Breast epithelium (tissue), 4 donors: Measurements from ENCODE around the gene PCDH9. TPM values are rescaled to one million over a fixed set of nuclear protein-coding genes. Genes with fewer than 3 reads are reported as not detected.

Experiments used
- DNase-seq, 2 donors: peaks; one replicate each; pipeline ENCODE4 v3.0.0-alpha.2; 2019; ENCODE audit warnings: low spot score in 2 of 2
- H3K27ac ChIP-seq, 2 donors: fragments of 200-600 bp; sonication (generic) in 1 of 2; one replicate each; pipeline ENCODE4 v1.5.1; 2016 to 2019; ENCODE audit warnings: mild to moderate bottlenecking in 1 of 2
- H3K27me3 ChIP-seq, 2 donors: fragments of 200-600 bp; sonication (generic) in 1 of 2; one replicate each; pipeline versions ENCODE4 v1.5.1 to v1.6.0; 2017 to 2019; ENCODE audit warnings: control low read depth in 1 of 2, mild to moderate bottlenecking in 1 of 2
- H3K36me3 ChIP-seq: fragments of 200-600 bp; one replicate; pipeline ENCODE4 v1.5.1; 2019
- H3K4me1 ChIP-seq, 2 donors: fragments of 200-600 bp; sonication (generic); one replicate each; pipeline ENCODE4 v1.5.1; 2016 to 2019; ENCODE audit warnings: control low read depth in 1 of 2
- H3K4me3 ChIP-seq, 3 donors: fragments of 200-600 bp; sonication (generic); 1 replicate in 2 of 3; 2 replicates in 1 of 3; pipeline ENCODE4 v1.5.1; 2016 to 2019; ENCODE audit warnings: mild to moderate bottlenecking in 3 of 3, moderate library complexity in 2 of 3
- H3K9me3 ChIP-seq, 2 donors: fragments of 200-600 bp; sonication (generic) in 1 of 2; one replicate each; pipeline ENCODE4 v1.5.1; 2016 to 2019; ENCODE audit warnings: control low read depth in 1 of 2
- POLR2A ChIP-seq: fragments of 450-650 bp; IDR thresholded peaks from one replicate; pipeline ENCODE4 v1.6.1; 2016; ENCODE audit warnings: antibody characterized with exemption, mild to moderate bottlenecking, moderate library complexity
- POLR2AphosphoS5 ChIP-seq, 3 donors: sonication (generic); formaldehyde crosslinking; IDR thresholded peaks; one replicate each; pipeline ENCODE4 v1.6.1; 2017; ENCODE audit warnings: antibody characterized with exemption in 3 of 3
- intact Hi-C: fragments of 100-400 bp; cut with DNase I; formaldehyde crosslinking; loops from one replicate; pipeline ENCODE4 v1.15.1; 2023; ENCODE audit warnings: low total_unique reads
- total RNA-seq, 3 donors: library from RNA; depleted of rRNA; stranded (reverse); fragments of >200 nt; gene quantifications; one replicate each; pipeline ENCODE4 v1.1.0, GENCODE V29; 2016
- TF ChIP-seq, protein P1 (sequence below), 3 donors: fragments of 450-650 bp; IDR thresholded peaks; one replicate each; pipeline ENCODE4 v1.5.1; 2016 to 2017; ENCODE audit warnings: antibody characterized with exemption in 3 of 3, mild to moderate bottlenecking in 3 of 3, moderate library complexity in 3 of 3

Gene PCDH9
- total RNA-seq, 3 donors from 2014 or later = 0.98 to 26.7 (median 3.7) TPM

DNA sequence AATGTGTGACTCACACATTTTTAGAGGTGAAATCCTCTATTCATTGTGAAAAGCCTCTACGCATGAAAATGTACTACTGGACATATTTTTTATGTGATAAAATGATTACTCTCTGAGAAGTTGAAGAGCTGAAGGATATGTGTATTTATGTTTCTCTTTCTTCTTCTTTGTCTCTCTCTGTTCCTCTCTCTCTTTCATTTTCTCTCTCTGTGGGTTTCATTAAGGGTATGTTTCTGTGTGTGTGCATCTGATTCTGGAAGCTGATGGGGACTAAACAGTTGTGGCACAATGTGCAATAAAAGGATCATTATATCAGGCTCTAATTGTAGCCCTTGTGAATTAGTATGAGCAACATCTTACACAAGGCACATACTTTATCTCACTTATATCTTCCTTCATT, 867.7 kb downstream of the PCDH9 start:
- DNase-seq = no peak
- intact Hi-C loops = loop anchor here (5.0 kb wide), 1 partner anchor 225 kb away; no protein-coding TSS in a partner anchor
- no peaks in the 10 kb centered on the region for H3K4me1 ChIP-seq
- TF ChIP-seq POLR2AphosphoS5 (IDR thresholded peaks at IDR 0.05) (no peak), POLR2A (no peak)
- TF ChIP-seq, protein P1, sequence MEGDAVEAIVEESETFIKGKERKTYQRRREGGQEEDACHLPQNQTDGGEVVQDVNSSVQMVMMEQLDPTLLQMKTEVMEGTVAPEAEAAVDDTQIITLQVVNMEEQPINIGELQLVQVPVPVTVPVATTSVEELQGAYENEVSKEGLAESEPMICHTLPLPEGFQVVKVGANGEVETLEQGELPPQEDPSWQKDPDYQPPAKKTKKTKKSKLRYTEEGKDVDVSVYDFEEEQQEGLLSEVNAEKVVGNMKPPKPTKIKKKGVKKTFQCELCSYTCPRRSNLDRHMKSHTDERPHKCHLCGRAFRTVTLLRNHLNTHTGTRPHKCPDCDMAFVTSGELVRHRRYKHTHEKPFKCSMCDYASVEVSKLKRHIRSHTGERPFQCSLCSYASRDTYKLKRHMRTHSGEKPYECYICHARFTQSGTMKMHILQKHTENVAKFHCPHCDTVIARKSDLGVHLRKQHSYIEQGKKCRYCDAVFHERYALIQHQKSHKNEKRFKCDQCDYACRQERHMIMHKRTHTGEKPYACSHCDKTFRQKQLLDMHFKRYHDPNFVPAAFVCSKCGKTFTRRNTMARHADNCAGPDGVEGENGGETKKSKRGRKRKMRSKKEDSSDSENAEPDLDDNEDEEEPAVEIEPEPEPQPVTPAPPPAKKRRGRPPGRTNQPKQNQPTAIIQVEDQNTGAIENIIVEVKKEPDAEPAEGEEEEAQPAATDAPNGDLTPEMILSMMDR (IDR thresholded peaks at IDR 0.05) = no peak
- H3K4me3 ChIP-seq = no peak overlapping the region
- no peaks in the 10 kb centered on the region for H3K27me3 ChIP-seq
- H3K36me3 ChIP-seq = no peaks in the 10 kb centered on the region
- no peaks in the 10 kb centered on the region for H3K9me3 ChIP-seq
- no peak overlapping the region for H3K27ac ChIP-seq

DNA sequence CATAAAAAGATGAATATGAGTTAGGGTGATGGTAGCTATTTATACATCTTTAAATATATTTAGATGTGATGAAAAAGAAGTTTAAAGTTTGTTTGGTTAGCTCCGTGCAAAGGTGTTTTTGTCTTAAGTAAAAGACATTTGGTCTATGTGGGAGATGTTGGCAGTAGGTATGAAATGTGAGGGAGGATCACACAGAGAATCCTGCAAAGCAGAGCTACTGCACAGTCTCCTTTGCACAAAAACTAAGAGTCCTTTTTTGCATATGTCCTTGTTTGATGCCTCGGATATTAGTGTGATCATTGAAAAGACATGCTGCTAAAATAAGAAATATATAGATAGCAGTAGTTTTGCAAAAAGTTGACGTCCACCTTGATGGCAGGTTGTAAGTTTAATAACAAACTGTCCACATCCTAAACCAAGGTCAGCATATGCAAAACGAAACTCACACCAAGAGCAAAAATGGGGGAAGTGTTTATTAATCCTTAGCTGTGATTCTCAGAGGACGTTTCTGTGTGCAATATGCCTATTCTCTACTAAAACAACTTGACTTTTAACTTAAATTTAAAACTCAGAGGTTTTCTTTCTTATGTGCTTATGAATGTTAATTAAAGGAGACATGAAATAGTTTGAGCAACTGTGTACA, 870.1 kb downstream of the PCDH9 start:
- TF ChIP-seq POLR2A = no peak
- TF ChIP-seq POLR2AphosphoS5 (IDR thresholded peaks at IDR 0.05) = no peak
- TF ChIP-seq, protein P1 (IDR thresholded peaks at IDR 0.05) = no peak
- Histone ChIP-seq H3K36me3 (no peaks in the 10 kb centered on the region), H3K4me3 (no peak overlapping the region), H3K27me3 (no peaks in the 10 kb centered on the region), H3K9me3 (no peaks in the 10 kb centered on the region), H3K27ac (no peak overlapping the region), H3K4me1 (no peaks in the 10 kb centered on the region)
- intact Hi-C loops = loop anchor here (5.0 to 10.0 kb wide), 2 partner anchors 223 to 785 kb away; no protein-coding TSS in a partner anchor
- no peak for DNase-seq

DNA sequence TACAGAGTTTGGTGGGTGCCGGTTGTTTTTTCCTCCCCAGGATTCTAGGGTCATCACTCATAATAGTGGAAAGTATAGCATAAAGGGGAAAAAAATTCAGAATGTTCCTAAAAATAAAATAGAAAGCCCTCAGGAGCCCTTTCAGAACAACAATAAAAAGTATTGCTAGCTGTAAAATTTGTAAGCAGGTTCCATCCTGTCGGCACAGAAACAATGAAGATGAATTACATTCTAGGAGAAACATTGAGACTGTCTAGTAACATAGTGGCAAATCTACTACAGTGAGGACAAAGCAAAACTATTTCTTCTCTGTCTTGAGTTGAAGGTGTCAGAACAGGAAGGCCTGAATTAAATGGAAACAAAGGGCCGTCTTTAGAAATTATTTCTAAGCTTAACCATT, 870.7 kb downstream of the PCDH9 start:
- Histone ChIP-seq H3K4me3 (no peak overlapping the region), H3K27ac (no peak overlapping the region), H3K27me3 (no peaks in the 10 kb centered on the region), H3K4me1 (no peaks in the 10 kb centered on the region), H3K36me3 (no peaks in the 10 kb centered on the region), H3K9me3 (no peaks in the 10 kb centered on the region)
- DNase-seq = no peak
- intact Hi-C loops = loop anchor here (10.0 kb wide), 1 partner anchor 785 kb away; no protein-coding TSS in a partner anchor
- TF ChIP-seq POLR2A (no peak), POLR2AphosphoS5 (IDR thresholded peaks at IDR 0.05) (no peak)
- TF ChIP-seq, protein P1 (IDR thresholded peaks at IDR 0.05) = no peak

DNA sequence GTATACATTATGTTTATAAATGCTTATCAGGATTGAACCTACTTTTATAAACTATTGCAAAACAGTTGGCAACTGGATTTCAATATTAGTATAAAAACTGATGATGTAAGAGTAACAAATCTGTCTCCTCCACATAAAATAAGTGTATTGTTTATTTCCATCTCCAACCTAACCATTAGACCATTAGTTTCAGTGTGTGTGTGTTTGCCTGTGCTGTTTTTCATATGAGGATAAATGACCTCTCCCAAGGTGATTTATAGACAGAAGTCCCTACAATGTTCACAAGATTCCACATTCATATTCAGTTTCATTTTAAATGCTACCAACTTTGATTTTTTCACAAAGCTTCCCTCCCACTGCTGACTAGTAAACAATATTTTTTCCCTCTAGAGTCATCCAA, 871.6 kb downstream of the PCDH9 start:
- Histone ChIP-seq H3K9me3 (no peaks in the 10 kb centered on the region), H3K36me3 (no peaks in the 10 kb centered on the region), H3K4me3 (no peak overlapping the region), H3K27me3 (no peaks in the 10 kb centered on the region), H3K27ac (no peak overlapping the region), H3K4me1 (no peaks in the 10 kb centered on the region)
- intact Hi-C loops = loop anchor here (10.0 kb wide), 1 partner anchor 786 kb away; no protein-coding TSS in a partner anchor
- DNase-seq = no peak
- TF ChIP-seq POLR2AphosphoS5 (IDR thresholded peaks at IDR 0.05) = no peak
- TF ChIP-seq POLR2A = no peak
- TF ChIP-seq, protein P1 (IDR thresholded peaks at IDR 0.05) = no peak

DNA sequence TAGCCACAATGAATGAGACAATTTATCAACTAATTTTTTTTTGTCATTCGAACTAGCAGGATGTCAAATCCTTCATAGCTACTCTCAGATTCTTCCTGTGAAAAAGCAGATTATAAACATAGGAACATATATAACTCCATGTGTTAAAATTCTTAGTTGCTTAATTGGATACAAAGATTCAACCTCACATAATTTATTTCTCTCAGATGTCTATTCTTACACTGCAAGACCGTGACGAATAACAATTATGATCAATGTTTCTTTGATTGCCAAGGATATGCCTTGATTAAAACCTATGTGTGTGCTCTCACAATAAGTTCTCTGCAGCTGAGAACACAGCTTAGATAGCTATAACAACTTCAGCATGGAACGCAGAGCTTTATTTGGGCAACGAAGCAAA, 872.7 kb downstream of the PCDH9 start:
- Histone ChIP-seq H3K4me3 (no peak overlapping the region), H3K4me1 (no peaks in the 10 kb centered on the region), H3K27ac (no peak overlapping the region), H3K27me3 (no peaks in the 10 kb centered on the region), H3K9me3 (no peaks in the 10 kb centered on the region), H3K36me3 (no peaks in the 10 kb centered on the region)
- intact Hi-C loops = loop anchor here (10.0 kb wide), 1 partner anchor 787 kb away; no protein-coding TSS in a partner anchor
- no peak for DNase-seq
- TF ChIP-seq POLR2A = no peak
- TF ChIP-seq, protein P1 (IDR thresholded peaks at IDR 0.05) = no peak
- TF ChIP-seq POLR2AphosphoS5 (IDR thresholded peaks at IDR 0.05) = no peak
